ENCODE results near the gene DEPDC5.

DNA sequence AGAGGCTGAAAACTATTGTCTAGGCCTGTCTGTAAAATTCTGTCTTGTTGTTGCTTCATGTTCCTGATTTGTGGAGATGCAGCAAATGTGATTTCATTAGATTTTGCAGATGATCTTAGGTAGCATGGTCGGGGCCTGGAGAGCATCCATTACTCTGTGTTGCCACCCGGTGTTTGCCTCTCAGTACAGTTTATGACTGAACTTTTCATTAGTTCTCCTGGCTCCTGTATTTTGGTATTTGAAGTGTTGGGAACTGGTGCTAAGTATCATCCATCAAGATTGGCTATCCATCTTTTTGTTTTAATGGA lies 198.2 kb downstream of the DEPDC5 start:
- TF ChIP-seq, protein P1, sequence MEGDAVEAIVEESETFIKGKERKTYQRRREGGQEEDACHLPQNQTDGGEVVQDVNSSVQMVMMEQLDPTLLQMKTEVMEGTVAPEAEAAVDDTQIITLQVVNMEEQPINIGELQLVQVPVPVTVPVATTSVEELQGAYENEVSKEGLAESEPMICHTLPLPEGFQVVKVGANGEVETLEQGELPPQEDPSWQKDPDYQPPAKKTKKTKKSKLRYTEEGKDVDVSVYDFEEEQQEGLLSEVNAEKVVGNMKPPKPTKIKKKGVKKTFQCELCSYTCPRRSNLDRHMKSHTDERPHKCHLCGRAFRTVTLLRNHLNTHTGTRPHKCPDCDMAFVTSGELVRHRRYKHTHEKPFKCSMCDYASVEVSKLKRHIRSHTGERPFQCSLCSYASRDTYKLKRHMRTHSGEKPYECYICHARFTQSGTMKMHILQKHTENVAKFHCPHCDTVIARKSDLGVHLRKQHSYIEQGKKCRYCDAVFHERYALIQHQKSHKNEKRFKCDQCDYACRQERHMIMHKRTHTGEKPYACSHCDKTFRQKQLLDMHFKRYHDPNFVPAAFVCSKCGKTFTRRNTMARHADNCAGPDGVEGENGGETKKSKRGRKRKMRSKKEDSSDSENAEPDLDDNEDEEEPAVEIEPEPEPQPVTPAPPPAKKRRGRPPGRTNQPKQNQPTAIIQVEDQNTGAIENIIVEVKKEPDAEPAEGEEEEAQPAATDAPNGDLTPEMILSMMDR (conservative IDR thresholded peaks at IDR 0.05; ENCODE audit: low read length), result peak; percentile 53
- no peak for TF ChIP-seq EZH2phosphoT487 (IDR thresholded peaks at IDR 0.05; ENCODE audit: borderline replicate concordance, low read depth, low read length)
